Renal cortex interstitium (tissue), 11 donors: ENCODE data around the gene MTA1. TPM values are rescaled to one million over a fixed set of nuclear protein-coding genes. Genes with fewer than 3 reads are reported as not detected.

Experiments
- DNase-seq, 11 donors: peaks; one replicate each; pipeline ENCODE4 v3.0.0-alpha.2; 2013; ENCODE audit warnings: low read depth in 9 of 11, low spot score in 4 of 11; ENCODE audit errors: extremely low read depth in 1 of 11
- polyA plus RNA-seq, 3 donors: library from polyadenylated mRNA; unstranded; fragments of 120-200 nt; gene quantifications; one replicate each; pipeline ENCODE4 v1.2.1, GENCODE V29; 2013; ENCODE audit not compliant: insufficient read length in 3 of 3

MTA1 gene
- polyA plus RNA-seq, 3 donors = 106 to 169 (median 134) TPM

DNA sequence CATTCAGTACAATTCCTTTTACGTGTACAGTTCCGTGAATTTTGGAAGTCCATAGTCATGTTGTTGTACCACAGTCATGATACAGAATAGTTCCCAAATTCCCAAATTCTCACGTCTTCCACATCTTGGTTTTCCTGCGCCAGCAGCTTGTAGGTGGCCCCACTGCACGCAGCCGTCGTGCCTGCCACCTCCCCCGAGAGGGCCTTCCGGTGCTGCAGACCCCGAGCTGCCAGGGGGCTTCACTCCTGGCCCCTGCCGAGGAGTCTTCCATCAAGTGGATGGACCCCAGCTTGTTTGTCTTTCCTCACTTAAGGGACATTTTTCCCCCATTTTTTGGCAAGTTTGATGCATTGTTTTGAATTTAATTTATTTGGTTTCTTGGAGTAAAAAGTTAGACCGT lies 16.8 kb downstream of the MTA1 start:
- DNase-seq = no peak

DNA sequence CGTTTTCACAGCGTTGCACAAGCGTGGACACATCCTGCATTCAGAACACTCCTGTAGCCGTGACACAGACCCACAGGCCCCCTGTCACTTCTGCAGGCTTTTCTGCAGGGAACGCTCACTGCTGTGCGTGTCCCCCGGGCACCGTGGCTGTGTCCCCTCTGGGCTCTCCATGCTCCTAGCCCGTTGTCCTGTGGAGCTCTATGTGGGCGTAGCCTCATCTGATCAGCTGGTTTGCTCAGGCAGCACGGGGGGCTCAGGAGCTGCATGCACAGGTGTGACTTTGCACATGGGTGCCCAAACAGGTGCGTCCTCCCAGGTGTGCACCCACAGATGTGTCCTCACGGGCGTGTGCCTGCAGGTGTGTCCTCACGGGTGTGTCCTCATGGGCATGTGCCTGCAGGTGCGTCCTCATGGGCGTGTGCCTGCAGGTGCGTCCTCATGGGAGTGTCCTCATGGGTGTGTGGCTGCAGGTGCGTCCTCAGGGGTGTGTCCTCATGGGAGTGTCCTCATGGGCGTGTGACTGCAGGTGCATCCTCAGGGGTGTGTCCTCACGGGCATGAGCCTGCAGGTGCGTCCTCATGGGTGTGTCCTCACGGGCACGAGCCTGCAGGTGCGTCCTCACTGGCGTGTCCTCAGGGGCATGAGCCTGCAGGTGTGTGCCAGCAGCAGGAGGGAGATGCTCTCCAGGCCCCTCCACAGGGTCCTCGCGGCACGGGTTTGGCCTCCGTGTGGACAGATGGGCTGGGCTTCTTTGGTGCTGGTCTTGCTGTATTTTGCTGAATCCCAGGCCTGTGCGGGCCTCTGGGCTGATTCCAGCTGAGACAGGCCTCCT lies 17.5 kb downstream of the MTA1 start:
- DNase-seq = no peak

DNA sequence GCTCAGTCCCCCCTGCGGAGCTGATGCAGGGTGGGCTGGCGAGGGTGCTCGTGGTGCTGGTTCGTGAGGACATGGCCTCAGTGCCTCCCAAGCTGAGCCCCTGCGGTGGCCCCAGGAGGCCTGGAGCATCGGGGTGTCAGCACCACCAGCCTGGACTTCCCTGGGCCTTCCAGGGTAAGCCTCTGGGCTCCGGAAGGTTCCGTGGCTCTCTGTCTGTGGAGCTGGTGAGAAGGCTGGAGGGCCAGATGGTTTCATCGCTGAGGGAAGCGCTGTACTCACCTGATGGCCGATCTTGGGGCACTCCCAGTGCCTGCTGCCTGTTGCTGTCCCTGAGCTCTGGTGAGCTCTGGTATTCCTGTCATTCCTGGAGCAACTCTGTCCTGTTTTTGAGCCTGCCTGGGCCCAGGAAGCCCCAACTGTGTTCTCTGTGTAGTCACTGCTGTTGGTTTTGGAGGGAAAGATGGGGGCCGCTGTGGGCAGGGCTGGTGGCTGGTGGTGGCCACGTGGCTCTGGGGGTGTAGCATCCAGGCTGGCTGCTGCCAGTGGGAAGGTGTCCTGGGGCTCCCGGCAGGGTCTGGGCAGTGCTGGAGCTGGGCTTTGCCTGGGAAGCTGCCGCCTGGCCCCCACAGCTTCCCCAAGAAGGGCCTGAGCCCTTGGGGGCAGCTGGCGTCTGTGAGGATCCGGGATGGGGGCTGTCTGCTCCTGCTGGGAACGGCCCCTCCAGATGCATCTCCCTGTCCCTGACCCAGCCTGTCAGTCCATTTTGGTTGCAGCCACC lies 18.3 kb downstream of the MTA1 start:
- DNase-seq = no peak

DNA sequence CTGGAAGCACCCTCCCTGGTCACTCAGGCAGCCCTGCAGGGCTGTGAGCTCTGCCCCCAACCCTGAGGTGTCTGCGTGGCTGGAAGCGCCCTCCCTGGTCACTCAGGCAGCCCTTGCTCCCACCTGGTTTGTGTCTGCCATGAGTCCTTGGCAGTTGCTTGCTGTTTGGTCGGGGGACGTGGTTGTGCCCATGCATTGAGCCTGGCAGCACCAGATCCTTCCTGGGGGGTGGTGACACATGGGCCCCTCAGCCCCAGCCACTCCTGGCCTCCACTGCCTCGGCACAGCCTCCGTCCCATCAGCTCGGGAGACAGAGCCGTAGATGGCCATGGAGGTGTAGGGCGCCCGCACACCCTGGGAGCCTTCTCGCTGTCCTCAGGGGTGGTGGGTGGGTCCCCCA lies 19.6 kb downstream of the MTA1 start:
- no peak for DNase-seq

DNA sequence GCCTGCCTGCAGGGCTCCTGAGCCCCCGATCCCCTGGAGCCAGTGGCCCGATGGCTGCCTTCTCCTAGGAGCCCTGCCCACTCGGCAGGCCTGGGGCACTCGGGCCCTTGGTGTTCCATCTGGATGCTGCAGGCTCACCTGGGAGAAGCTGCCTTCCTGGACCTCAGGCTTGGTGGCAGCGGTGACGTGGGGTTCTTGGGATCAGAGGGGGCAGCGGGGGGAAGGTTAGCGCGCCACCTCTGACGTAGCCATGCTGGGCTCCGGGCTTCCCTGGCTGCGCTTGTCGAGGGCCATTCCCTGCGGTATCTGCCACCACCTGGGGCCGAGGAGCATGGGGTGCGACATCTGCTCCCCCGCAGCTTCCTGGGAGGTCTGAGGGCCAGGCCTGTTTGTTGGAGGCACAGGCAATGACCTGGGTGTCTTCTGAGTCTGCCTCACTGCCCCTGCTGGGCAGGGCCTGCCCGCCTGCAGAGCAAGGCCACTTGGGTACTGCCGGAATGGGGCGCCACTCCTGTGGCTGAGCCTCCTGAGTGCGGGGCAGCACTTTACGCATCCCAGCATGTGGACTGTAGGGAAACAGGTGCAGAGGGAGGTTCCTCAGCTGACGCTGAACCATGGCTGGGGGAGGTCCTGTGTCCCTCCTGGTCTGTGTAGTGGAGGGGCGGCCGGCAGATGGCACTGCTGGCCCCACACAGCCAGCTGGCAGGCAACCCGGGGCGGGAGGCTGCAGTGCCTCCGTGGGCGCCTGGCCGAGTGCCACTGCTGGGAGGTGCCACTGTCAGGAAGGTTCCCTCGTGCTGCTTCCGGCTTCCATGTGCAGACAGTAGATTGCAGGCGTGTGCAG lies 20.3 kb downstream of the MTA1 start:
- DNase-seq = no peak

DNA sequence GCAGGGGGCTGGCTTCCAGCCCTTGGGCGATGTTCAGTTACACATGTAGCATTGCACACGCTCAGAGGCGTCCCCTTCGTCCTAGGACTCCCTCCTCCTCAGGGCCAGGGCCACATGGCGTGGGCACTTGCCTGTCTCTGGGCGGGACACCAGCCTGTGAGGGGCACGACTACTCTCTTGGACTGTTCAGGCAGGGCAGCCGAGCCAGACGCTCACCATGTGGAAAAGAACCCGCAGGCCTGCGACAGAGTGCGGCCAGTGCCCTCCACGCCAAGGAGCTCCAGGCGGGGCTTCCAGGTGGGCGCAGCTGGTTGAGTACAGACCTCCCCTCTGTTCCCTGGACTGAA lies 20.9 kb downstream of the MTA1 start:
- DNase-seq = no peak

DNA sequence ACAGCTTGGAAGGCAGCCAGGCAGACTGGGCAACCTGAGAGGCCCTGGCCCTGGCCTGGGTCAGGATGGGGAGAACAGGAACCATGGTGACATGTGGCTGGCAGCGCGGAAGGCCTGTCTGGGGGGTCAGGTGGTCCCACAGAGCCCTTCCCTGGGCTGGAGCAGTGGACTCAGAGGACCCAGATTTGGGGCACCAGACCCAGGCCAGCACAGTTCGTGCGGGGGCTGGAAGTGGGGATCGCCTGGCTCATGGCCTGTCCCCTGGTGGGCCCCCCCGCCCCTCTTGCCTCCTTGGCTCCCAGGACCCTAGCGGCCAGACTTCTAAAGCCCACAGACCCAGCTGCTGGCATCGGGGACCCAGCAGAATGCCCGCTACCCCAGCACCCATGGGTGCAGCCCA lies 21.4 kb downstream of the MTA1 start:
- DNase-seq = no peak

DNA sequence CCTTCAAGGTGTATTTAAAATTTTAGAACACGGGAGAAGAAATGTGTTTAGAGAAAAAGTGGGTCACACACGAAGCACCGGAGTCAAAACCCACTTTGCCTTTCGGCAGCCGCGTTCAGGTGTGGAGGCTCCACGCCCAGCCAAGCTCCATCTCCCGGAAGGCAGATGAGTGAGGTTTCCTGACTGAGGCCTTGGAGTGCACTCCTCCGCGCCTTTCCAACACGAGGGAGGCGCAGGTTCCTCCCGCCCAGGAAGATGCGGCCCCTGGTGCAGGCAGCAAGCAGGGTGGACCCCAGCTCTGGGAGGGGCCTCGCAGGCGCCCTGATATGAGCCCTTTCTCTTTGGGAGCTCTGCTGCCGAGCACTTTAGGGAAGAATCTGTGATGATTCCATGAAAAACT lies 22.5 kb downstream of the MTA1 start:
- DNase-seq = no peak

DNA sequence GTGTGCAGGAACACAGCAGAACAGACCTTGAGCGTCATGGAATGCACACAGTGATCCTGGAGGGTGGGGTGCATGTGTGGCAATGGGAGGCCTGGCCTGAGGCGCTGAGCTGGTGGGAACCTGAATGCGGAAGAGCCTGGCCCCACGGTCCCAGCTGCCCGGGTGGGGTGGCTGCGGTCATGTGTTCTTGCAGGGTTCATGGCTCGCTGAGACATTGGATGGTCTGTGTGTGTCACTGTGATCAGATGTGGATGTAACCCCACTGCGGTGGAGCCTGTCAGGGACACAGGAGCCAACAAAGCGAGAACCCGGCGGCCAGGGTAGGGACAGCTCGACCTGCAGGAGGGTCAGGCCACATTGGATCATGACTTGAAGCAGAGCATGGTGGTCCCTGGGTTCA lies 23.2 kb downstream of the MTA1 start:
- no peak for DNase-seq

DNA sequence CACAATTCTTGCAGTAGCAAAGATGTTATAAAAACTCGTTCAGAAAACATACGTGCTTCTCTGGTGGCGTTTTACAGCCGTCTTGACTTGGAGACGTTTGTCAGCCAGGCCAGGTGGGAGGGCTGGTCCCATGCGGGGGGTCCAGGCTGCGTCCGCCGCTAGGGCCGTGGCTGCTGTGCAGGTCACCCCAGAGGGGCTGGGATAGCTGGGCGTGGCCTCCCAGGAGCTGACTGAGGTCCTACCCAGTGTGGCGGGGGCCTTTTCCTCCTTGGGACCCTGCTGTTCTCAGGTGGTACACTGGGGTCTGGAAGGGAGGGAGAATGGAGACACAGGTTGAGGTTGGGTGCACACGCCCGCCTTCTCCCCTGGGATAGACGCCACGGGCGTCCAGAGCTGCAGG lies 25.2 kb downstream of the MTA1 start:
- no peak for DNase-seq

DNA sequence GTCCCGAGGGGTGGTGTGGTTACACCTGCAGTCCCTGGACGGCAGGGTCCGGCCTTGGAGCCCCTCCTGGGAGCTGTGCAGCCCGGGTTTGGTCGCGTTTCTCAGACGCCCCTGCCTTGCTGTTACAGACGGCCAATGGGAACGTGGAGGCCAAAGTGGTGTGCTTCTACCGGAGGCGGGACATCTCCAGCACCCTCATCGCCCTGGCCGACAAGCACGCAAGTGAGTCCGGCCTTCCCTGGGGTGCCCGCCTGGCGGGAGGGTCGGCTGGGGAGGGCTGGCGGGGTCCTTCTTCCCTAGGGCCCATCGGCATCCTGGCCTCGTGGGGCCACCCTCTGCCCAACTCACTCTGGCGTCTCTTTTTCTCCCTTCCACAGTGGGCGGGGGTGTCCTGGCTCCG lies 25.7 kb downstream of the MTA1 start:
- no peak for DNase-seq

DNA sequence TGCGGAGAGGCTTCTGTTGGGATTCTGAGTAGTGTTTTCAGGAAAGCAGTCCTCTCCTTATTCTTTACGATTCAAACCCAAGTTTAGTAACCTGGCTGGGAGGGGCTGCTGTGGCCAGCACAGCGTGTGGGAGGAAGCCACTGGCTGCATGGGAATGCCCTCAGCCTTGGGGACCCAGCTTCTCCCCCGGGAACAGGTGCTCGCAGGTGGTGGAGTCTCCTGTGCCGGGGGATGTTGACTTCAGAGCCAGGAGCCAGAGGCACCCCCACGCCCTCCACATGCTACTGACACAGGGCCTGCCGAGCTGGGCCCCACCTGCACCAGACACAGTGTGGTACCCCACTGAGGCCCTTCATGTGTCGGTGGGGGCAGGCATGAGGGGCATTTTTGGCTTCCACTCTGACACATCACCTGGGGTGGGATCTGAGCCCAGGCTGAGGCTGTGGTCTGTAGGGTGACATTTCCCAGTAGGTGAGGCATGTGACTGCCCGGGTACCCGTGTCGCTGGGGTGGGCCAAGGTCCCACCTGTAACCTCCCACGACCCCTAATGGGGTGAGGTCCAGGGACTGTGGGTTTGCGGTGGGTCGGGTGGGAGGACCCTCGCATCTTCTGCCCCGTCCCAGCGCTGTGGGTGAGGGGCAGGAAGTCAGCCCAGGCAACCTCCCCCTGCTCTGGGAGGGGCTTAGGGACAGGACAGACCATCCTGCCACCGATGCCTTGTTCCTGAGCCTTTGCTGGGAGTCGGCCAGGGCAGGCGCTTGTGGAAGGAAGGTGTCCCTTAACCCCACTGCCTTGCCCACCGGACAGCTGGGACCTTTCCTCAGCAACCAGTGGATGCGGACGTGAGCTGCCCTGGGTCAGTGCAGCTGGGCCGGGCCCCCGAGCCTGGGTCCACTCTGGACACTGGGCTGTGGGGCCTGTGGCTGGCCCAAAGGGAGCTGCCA lies 26.5 kb downstream of the MTA1 start:
- DNase-seq = no peak

DNA sequence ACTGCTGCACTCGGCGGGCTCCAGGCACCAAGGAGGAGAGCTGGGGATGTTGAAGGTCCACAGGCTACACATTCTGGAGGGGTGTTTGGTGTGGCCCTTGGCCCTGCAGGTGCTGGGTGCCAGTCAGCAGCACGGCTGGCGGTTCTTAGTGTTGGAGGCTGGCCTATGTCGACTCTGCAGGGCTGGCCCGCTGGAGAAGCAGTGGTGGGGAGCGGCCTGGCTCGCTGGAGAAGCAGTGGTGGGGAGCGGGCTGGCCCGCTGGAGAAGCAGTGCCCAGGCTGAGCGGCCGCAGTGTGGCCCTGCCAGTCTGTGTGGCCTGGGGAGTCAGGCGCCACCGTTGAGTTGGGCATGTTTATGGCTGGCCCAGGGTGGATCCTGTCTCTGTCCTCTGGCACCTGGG lies 27.3 kb downstream of the MTA1 start:
- DNase-seq = no peak

DNA sequence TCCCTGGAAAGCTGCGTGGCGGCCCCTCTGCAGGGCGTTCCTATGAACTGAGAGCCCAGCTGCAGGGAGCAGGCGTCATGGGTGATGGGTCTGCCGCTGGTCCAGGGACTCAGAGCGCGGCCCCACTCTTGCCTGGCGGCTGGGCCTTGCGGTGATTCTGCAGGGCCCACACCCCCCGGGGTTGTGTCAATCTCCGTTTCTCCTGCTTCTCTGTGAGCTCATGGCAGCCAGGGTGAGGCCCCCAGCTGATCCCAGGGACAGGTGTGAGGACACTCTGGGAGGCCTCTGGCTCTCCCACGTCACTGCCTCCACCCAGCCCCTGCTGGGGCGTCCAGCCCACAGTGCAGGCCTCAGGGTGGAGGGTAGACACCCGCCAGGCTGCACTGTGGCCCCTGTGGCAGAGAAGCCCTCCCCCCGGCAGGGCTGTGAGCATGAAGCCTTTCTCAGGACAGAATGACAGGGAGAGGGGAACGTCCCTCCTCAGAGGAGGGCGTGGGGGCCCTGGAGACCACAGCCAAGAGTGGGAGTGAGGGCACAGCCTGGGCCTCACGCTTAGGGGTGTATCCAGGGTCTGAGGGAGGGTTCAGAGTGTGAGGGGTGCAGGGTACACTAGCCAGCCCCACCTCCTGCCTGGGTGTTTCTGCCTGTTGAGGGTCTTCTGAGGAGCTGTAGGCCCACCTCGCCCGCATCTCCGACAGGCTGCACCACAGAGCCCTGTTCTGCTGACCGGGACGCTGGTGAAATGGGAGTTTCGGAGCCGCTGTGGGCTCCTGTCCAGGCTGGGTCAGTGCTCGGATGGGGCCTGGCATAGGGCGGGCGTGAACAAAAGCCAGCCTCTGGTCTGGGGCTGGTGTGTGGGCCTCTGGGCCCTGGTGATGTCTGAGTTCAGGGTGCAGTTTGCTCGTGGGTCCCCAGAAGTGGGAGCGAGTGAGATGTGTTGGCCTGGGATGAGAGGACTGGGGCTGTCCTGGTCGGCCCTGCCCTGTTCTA lies 28.3 kb downstream of the MTA1 start:
- DNase-seq = no peak

DNA sequence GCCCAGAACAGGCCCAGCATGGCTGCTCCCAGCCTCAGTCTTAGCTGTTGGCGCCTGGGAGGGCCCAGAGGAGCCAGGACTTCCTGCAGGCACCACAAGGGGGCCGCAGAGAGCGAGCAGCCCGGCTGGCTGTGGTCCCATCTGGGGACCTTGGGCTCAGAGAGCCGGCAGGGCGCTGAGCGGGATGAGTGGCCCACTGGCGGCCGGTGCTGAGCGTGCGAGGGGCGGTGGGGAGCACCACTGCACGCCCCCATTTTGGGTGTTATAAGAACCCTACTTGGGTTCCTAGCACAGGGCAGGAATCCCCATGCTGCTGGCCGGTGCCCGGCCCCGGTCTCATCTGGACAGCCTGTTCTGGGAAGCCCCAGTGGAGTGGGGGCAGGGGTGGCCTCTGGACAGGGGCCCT lies 29.1 kb downstream of the MTA1 start:
- peak in 3 of 11 donors; percentile 39 to 53 (median 50) for DNase-seq

DNA sequence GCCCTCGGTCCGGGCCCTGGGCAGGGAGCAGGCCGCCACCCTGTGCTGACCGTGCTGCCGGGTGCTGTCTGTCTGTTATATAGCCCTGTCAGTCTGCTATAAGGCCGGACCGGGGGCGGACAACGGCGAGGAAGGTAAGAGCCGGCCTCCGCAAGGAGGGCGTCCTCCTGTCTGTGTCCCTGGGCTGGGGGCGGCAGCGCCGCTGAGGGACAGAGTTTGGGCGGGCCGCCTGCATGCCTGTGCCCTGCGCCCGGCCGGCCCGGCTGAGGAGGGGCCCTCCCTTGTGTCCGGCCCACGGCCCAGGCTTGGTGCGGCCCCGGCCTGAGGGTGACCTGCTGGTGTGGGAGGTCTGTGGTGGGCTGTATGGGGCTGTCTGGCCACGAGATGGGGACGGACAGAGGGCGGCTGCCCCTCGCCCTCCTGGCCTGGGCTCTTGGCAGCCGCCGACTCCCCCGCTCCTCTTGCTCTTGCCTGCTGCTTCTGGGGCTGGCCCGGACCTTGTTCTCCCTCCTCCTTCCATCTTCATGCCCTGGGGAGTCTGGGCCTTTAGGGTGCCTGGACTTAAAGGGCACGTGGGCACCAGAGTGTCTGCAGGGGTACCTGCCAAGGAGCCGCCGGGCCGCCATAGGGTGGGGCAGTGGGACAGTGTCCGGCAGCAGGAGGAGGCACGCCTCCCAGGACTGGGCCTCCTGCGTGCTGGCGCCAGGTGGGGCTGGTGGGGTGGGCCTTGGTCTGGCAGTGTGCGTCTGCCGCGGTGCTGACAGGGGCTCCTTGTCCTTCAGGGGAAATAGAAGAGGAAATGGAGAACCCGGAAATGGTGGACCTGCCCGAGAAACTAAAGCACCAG lies 29.9 kb downstream of the MTA1 start:
- no peak for DNase-seq

DNA sequence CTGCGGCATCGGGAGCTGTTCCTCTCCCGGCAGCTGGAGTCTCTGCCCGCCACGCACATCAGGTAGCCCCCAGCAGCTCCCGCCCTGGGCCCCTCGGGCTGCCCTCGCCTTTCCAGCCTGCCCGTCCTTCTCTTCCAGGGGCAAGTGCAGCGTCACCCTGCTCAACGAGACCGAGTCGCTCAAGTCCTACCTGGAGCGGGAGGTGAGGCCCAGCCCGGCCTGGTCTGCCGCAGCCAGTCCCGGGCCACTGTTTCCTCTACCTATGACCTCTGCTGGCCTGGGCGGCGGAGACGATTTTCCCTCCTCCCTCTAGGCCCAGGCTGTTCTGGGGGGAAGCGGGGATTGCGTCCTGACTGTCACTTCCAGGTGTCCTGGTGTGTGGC lies 30.5 kb downstream of the MTA1 start:
- no peak for DNase-seq
